Duodenal mucosa (tissue), 2 donors: Measurements from ENCODE around the gene TNFAIP8.

Experiments
- H3K27ac ChIP-seq: one replicate; pipeline ENCODE4 v1.7.0; 2013; ENCODE audit warnings: low read depth, low read length
- H3K27me3 ChIP-seq, 2 donors: one replicate each; pipeline ENCODE4 v1.7.0; 2013; ENCODE audit warnings: low read length in 2 of 2, control low read depth in 1 of 2; ENCODE audit not compliant: insufficient read depth in 2 of 2, control insufficient read depth in 1 of 2
- H3K36me3 ChIP-seq, 2 donors: one replicate each; pipeline ENCODE4 v1.7.0; 2013; ENCODE audit warnings: low read length in 2 of 2, control low read depth in 1 of 2; ENCODE audit not compliant: insufficient read depth in 2 of 2, control insufficient read depth in 1 of 2
- H3K4me1 ChIP-seq, 2 donors: one replicate each; pipeline ENCODE4 v1.7.0; 2013; ENCODE audit warnings: low read length in 2 of 2, control low read depth in 1 of 2; ENCODE audit not compliant: insufficient read depth in 2 of 2, control insufficient read depth in 1 of 2
- H3K4me3 ChIP-seq, 2 donors: one replicate each; pipeline ENCODE4 v1.7.0; 2013; ENCODE audit warnings: low read length in 2 of 2, low read depth in 1 of 2
- H3K9ac ChIP-seq, 2 donors: one replicate each; pipeline ENCODE4 v1.7.0; 2013; ENCODE audit warnings: low read length in 2 of 2, low read depth in 1 of 2
- H3K9me3 ChIP-seq, 2 donors: one replicate each; pipeline ENCODE4 v1.7.0; 2013; ENCODE audit warnings: low read length in 2 of 2, control low read depth in 1 of 2; ENCODE audit not compliant: control insufficient read depth in 1 of 2

Gene TNFAIP8

GRCh38 chr5:119344231-119344630, 11.6 kb upstream of the TNFAIP8 start:
- H3K27me3 ChIP-seq: no peaks in the 10 kb centered on the region
- H3K36me3 ChIP-seq: no peaks in the 10 kb centered on the region
- no peak overlapping the region for H3K9ac ChIP-seq
- H3K4me1 ChIP-seq: peaks cover 35 to 39% of the 10 kb centered on the region in 2 donors
- H3K9me3 ChIP-seq: no peaks in the 10 kb centered on the region
- no peak overlapping the region for H3K4me3 ChIP-seq
- H3K27ac ChIP-seq: no peak overlapping the region

DNA sequence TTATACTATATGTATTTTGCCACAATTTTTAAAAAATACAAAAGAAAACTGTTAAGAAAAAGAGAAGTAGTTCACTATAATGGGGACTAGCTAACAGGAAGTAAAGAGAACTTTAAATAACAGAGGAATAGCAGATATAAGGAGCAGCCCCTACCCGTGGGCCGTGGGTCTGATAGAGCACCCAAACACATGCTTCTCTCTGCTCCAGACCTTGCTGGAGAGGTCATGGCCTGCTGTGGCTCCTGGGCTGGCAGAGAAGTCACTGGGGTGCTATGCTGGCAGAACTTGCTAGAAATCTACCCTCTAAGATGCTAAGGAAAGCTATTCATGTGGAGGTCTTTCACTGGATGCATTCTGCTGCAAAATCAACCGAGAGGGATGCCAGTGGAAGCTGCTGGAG, 10.0 kb upstream of the TNFAIP8 start:
- Histone ChIP-seq H3K27me3 (no peaks in the 10 kb centered on the region), H3K9ac (no peak overlapping the region), H3K4me1 (peaks cover 27 to 39% of the 10 kb centered on the region in 2 donors), H3K36me3 (no peaks in the 10 kb centered on the region), H3K27ac (no peak overlapping the region), H3K9me3 (no peaks in the 10 kb centered on the region), H3K4me3 (no peak overlapping the region)

- Histone ChIP-seq H3K4me1 (peaks cover 27 to 39% of the 10 kb centered on the region in 2 donors), H3K27ac (no peak overlapping the region), H3K4me3 (no peak overlapping the region)
Measured at GRCh38 chr5:119346394-119346793, 9.4 kb upstream of the TNFAIP8 start.

DNA sequence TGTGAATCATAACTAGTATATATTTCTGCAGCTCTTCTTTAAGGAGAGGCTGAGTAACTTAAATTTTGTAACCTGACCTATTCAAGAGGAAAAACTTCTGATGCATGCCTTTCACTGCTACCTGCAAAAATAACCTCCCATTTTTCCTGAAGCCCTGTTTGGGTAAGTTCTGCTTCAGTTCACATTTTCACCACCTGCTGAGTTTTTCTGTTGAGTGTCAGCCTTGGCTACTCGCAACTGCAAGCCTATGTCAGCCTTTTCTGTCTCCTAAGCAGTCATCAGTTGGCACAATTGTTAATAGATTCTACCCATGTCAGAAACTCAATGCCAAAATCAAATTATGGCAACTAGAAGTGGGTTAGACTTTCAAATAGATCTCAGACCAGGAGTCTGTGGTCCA, 8.2 kb upstream of the TNFAIP8 start:
- Histone ChIP-seq H3K4me1 (peaks cover 20 to 31% of the 10 kb centered on the region in 2 donors), H3K36me3 (no peaks in the 10 kb centered on the region), H3K27me3 (no peaks in the 10 kb centered on the region), H3K27ac (no peak overlapping the region), H3K4me3 (no peak overlapping the region), H3K9ac (no peak overlapping the region), H3K9me3 (no peaks in the 10 kb centered on the region)

More at GRCh38 chr5:119346394-119346793, 9.4 kb upstream of the TNFAIP8 start:
- Histone ChIP-seq H3K36me3 (no peaks in the 10 kb centered on the region), H3K9ac (no peak overlapping the region), H3K9me3 (no peaks in the 10 kb centered on the region), H3K27me3 (no peaks in the 10 kb centered on the region)

DNA sequence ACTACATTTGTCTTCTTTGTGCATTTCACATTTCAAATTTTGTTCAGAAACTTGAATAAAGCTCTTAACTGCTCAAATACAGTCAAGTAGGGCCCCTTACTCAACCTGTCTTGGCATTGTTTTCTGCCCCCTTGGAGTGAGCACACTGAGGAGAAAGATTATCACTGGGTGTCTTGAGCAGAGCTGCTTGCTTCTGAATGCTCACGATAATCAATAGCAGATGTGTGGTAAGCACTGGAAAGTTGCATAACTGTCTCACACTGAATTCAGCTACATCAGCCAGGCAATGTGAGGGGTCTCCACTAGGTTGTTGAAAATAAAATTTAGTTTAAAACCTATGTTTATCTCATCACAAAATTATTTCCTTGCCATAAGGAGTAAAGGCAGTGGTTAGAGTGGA, 7.8 kb upstream of the TNFAIP8 start:
- Histone ChIP-seq H3K27me3 (no peaks in the 10 kb centered on the region), H3K4me1 (peaks cover 16 to 27% of the 10 kb centered on the region in 2 donors), H3K36me3 (no peaks in the 10 kb centered on the region), H3K9ac (no peak overlapping the region), H3K9me3 (no peaks in the 10 kb centered on the region), H3K27ac (no peak overlapping the region), H3K4me3 (no peak overlapping the region)

- Histone ChIP-seq H3K27ac (no peak overlapping the region), H3K4me1 (peaks cover 8 to 14% of the 10 kb centered on the region in 2 donors), H3K9me3 (no peaks in the 10 kb centered on the region), H3K9ac (no peak overlapping the region), H3K36me3 (no peaks in the 10 kb centered on the region), H3K4me3 (no peak overlapping the region), H3K27me3 (no peaks in the 10 kb centered on the region)
Measured at GRCh38 chr5:119353213-119353612, 2.6 kb upstream of the TNFAIP8 start.

DNA sequence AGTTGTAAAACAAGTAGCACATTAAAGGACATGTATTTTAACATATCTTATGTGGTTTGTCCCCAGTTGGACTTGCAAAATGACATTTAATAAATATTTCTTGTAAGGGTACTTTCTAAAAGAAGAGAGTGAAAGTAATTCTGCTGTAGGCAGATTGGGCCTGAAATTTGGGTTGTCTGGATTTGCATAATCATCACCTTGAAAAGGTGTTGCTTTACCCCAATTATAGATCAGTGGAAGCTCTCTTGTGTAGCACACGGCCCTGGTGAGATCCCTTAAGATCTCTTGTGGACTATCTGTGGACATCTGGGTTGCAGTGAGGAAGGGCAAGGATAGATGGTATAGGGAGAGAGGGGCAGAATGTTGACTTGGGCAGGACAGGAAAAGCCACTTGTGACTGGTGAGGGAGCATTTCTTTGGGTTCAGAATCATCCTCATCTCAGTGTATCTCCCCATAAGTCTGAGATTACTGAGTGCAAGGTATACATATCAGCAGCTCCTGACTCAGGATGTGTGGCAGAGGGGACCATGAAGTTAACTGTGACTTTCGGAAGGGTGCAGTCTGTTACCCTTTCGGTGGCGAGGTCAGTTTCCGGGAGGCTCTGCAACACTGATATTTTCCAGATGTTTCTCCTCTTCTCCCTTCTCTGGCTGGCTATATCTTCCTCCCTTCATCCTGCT, 2.0 kb upstream of the TNFAIP8 start:
- Histone ChIP-seq H3K27me3 (no peaks in the 10 kb centered on the region), H3K36me3 (no peaks in the 10 kb centered on the region), H3K4me1 (peaks cover 12 to 18% of the 10 kb centered on the region in 2 donors), H3K4me3 (no peak overlapping the region), H3K9me3 (no peaks in the 10 kb centered on the region), H3K9ac (no peak overlapping the region), H3K27ac (no peak overlapping the region)

DNA sequence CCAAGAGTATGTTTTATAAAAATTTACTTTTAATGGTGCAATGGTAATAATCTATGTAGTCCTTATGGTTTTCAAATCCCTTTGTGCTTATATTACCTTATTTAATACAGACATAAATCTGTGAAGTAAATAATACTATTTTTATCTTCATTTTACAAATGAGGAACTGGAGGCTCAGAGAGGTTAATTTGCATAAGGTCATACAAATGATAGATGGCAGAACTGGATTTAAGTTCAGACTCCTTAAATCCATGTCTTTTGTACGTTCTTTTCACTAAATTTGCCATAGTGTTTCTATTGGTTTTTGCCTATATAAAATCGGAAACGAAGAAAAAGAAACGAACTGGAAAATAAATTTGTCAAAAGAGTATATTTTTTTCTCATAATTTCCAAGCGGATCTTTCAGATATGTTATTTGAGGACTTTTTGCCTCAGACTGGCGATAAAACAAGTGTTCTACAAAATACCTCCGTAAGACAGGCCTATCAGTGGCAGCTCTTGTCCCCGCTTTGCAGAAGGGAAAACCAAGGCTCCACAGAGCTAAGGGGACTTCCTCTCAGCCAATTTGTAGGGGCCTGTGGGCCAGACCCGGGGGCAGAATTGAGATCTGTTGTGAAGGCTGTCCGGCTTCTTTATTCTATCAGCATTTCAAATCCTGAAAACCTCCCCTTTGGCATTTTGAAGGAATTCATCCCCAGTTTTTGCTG, 1.1 kb upstream of the TNFAIP8 start:
- Histone ChIP-seq H3K9ac (no peak overlapping the region), H3K4me1 (peaks cover 21 to 25% of the 10 kb centered on the region in 2 donors)

GRCh38 chr5:119355244-119355638, 578 bp upstream of the TNFAIP8 start:
- Histone ChIP-seq H3K9me3 (no peaks in the 10 kb centered on the region), H3K27me3 (no peaks in the 10 kb centered on the region), H3K27ac (no peak overlapping the region), H3K4me3 (peak overlapping the region; percentile 21 to 71), H3K4me1 (peaks cover 26 to 30% of the 10 kb centered on the region in 2 donors), H3K9ac (peak overlapping the region in 1 of 2 donors; percentile 26), H3K36me3 (no peaks in the 10 kb centered on the region)

More for the DNA sequence above, 1.1 kb upstream of the TNFAIP8 start:
- Histone ChIP-seq H3K27ac (no peak overlapping the region), H3K36me3 (no peaks in the 10 kb centered on the region), H3K27me3 (no peaks in the 10 kb centered on the region), H3K4me3 (peak overlapping the region; percentile 21 to 71), H3K9me3 (no peaks in the 10 kb centered on the region)

GRCh38 chr5:119356612-119357188, 881 bp downstream of the TNFAIP8 start:
- Histone ChIP-seq H3K36me3 (no peaks in the 10 kb centered on the region), H3K27me3 (no peaks in the 10 kb centered on the region), H3K4me3 (peak overlapping the region; percentile 71 to 73), H3K4me1 (peaks cover 33 to 39% of the 10 kb centered on the region in 2 donors), H3K9me3 (no peaks in the 10 kb centered on the region), H3K27ac (no peak overlapping the region), H3K9ac (peak overlapping the region; percentile 63 to 66)
